Skin epidermis (tissue), 12 donors: ENCODE results near the gene ADCY10.

Experiments used
- H3K27ac ChIP-seq, 21 experiments: fragments of 200-600 bp; sonication (generic) in 11 of 21; one replicate each; pipeline ENCODE4 v1.5.0; 2020; ENCODE audit warnings: mild to moderate bottlenecking in 3 of 21, inconsistent platforms in 2 of 21, moderate library complexity in 2 of 21
- H3K4me3 ChIP-seq, 7 experiments: fragments of 200-600 bp; sonication (generic) in 2 of 7; one replicate each; pipeline ENCODE4 v1.5.0; 2020; ENCODE audit warnings: inconsistent platforms in 2 of 7, mild to moderate bottlenecking in 2 of 7, moderate library complexity in 1 of 7

Gene ADCY10, protein sequence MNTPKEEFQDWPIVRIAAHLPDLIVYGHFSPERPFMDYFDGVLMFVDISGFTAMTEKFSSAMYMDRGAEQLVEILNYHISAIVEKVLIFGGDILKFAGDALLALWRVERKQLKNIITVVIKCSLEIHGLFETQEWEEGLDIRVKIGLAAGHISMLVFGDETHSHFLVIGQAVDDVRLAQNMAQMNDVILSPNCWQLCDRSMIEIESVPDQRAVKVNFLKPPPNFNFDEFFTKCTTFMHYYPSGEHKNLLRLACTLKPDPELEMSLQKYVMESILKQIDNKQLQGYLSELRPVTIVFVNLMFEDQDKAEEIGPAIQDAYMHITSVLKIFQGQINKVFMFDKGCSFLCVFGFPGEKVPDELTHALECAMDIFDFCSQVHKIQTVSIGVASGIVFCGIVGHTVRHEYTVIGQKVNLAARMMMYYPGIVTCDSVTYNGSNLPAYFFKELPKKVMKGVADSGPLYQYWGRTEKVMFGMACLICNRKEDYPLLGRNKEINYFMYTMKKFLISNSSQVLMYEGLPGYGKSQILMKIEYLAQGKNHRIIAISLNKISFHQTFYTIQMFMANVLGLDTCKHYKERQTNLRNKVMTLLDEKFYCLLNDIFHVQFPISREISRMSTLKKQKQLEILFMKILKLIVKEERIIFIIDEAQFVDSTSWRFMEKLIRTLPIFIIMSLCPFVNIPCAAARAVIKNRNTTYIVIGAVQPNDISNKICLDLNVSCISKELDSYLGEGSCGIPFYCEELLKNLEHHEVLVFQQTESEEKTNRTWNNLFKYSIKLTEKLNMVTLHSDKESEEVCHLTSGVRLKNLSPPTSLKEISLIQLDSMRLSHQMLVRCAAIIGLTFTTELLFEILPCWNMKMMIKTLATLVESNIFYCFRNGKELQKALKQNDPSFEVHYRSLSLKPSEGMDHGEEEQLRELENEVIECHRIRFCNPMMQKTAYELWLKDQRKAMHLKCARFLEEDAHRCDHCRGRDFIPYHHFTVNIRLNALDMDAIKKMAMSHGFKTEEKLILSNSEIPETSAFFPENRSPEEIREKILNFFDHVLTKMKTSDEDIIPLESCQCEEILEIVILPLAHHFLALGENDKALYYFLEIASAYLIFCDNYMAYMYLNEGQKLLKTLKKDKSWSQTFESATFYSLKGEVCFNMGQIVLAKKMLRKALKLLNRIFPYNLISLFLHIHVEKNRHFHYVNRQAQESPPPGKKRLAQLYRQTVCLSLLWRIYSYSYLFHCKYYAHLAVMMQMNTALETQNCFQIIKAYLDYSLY (N-terminal part only)

DNA sequence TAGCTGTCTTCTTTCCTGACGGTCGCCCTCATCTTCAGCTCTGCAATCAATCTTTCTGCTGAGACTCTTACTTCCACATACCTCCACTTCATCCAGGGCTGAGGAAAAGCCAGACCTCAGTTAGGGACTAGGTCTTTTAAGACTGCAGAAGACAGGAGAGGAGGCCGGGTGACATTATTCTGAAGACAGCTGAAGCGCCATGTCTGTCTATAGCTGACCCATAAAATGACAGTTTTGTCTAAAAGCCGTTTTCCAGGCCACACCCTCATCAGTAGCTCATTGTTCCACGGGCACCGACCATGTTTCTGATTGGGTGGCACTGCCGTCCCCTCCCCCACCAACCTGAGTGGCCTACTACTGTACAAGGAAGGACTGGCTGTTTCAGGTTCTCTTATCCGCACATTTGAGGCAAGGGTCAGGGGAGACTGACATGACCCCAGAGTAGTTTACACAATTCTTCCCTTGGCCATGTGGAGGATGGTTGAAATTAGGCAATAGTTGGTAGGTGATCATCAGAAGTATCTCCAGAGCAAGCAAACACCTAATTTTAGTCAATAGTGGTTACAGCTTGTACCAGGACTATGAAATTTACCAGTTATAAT lies at the start of gene ADCY10:
TSS of gene ADCY10 (minus strand) at position 240 of the 602 bp plus-strand sequence. CDS start 8,994 bp downstream, outside the sequence.
- Histone ChIP-seq H3K4me3 (no peak within 1 kb of the TSS), H3K27ac (no peak within 1 kb of the TSS)

DNA sequence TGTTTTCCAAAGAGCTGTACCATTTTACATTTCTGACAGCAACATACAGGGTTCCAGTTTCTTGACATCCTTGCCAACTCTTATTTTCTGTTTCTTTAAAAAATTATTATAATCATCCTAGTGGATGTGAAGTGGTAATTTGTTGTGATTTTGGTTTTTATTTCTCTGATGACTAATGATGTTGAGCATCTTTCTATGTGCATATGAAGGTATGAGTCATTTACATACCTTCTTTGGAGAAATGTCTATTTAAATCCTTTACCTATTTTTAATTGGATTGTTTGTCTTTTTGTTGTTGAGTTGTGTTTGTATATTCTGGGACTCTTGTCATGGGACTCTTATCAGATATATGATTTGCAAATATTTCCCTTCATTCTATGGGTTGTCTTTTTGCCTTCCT lies 43.8 kb upstream of the ADCY10 start:
- Histone ChIP-seq H3K27ac (no peak overlapping the region), H3K4me3 (no peak overlapping the region)

DNA sequence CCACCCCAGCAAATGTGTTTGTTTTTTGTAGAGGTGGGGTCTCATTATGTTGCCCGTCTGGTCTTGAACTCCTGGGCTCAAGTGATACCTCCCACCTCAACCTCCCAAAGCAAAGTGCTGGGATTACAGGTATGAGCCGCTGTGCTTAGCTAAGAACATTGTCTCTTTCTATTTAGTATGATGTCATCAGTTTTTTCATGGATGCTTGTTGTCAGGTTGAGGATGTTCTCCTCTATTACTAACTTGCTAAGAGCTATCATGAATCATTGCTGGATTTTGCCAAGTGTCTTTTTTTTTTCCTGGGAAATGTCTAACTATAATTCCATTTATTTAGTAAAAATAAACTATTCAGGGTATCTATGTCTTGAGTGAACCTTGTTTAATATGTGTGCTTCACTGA lies 42.0 kb upstream of the ADCY10 start:
- no peak overlapping the region for H3K27ac ChIP-seq
- no peak overlapping the region for H3K4me3 ChIP-seq

DNA sequence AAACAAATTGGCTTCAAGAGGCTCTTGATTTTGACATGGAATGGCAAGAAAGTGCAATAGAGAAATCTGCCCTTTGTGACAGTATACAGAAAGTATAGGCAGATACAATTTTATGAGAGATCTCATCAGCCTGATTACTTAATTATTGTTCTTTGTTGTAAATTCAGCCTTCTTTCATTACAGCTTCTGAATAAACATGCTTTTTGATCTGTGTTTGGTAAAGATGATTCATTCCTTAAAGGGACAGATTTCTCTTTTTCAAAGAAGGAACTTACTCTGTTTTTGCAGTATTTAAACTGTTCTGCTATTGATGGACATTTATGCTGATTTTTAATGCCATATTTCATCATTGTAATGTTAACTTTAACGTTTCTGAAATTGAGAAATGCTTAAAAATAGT lies 36.6 kb upstream of the ADCY10 start:
- no peak overlapping the region for H3K27ac ChIP-seq
- H3K4me3 ChIP-seq, result no peak overlapping the region

DNA sequence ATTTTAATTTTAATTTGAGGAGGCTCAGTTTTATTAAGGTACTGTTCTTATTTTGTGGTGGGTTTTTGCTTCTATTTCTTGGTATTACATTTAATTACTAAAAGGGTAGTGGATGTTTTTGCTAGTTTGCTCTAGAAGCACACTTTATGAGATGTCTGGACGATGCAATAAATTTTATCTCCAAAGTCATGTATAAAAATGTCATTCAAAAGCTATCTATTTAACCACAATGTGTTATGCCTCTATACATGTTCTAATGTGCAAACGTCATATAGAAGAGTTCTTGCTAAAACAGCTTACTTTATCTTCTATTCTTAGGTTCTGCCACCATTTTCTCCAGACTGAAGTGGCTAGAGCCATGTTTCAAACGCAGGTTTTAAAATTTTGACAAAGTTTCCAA lies 35.9 kb upstream of the ADCY10 start:
- H3K27ac ChIP-seq, result no peak overlapping the region

DNA sequence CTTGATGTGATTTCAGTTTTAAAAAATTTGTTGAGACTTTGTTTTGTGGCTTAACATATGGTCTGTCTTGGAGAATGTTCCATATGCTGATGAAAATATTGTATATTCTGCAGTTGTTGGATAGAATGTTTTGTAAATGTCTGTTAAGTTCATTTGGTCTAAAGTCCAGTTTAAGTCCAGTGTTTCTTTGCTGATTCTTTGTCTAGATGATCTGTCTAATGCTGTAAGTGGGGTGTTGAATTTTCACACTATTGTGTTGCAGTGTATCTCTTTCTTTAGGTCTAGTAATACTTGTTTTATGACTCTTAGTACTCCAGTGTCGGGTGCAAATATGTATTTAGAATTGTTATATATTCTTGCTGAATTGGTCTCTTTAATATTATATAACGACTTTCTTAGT lies 33.8 kb upstream of the ADCY10 start:
- H3K4me3 ChIP-seq, result no peak overlapping the region
- no peak overlapping the region for H3K27ac ChIP-seq

More for the DNA sequence above, 35.9 kb upstream of the ADCY10 start:
- no peak overlapping the region for H3K4me3 ChIP-seq

DNA sequence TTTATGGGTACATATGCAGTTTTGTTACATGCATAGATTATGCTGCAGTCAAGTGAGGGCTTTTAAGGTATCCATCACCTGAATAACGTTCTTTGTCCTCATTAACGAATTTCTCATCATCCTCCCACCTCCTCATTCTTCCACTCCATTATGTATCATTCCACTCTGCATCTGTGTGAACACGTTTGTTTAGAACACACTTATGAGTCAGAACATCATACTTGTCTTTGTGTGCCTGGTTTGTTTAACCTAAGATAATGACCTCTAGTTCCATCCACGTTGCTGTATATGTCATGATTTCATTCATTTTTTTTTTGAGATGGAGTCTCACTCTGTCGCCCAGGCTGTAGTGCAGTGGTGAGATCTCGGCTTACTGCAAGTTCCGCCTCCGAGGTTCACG lies 29.6 kb upstream of the ADCY10 start:
- no peak overlapping the region for H3K27ac ChIP-seq
- no peak overlapping the region for H3K4me3 ChIP-seq

DNA sequence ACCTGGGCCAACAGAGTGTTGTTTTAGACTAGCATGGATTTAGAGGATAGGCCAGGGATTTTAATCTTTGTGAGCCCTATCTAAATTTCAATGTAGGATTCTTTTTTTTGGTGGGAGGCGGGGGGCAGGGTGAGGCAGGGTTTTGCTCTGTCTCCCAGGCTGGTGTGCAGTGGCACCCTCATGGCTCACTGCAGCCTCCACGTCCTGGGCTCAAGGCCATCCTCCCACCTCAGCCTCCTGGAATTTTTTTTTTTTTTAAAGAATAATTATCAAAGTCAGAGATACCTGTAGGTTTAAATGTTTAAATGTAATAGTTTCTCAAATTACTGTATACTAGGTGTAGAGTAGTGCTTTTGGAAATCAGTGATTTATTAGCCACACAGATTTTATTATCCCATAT lies 26.3 kb upstream of the ADCY10 start:
- H3K27ac ChIP-seq, result no peak overlapping the region
- no peak overlapping the region for H3K4me3 ChIP-seq

DNA sequence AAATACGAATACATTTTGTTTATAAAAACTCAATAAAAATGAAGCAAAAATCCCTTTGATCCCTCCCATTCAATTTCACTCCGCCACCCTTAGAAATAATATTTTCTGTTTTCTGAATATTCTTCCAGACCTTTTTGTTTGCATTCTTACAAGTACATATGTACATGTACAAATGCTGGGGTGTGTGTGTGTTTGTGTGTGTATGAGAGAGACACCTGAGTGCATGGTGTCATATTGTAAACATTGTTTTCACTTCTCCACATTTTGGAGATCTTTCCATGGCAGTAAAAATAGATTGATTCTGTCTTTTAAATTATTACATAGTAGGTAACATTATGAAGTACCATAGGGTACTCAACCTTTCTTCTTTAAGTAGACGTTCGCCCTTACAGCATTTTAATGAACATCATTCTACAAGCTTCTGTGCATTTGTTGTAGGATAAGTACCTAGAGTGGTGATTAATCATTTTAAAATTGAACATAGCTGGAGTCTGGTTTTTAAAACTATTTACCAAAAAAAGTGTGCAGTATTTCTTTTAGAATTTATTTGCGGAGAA lies 24.2 kb upstream of the ADCY10 start:
- Histone ChIP-seq H3K27ac (peak overlapping the region in 16 of 21 experiments; percentile 87 to 98 (median 96)), H3K4me3 (peak overlapping the region in 6 of 7 experiments; percentile 65 to 100 (median 90))

DNA sequence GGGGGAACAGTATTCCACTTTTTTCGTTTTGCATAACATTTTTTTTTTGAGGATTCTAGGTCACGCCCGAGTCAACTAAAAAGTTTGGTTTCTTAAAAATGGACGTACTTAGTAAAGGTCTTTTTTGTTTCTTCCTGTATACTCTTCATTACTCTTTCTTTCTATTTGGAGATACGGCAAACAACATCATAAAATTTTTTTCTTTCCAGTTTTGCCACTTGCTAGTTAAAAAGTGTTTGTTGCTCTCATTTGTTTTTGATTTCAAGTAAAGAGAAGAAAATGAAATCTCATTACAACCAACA lies 23.7 kb upstream of the ADCY10 start:
- Histone ChIP-seq H3K4me3 (peak overlapping the region; percentile 57 to 100 (median 88)), H3K27ac (peak overlapping the region in 19 of 21 experiments; percentile 71 to 98 (median 96))

DNA sequence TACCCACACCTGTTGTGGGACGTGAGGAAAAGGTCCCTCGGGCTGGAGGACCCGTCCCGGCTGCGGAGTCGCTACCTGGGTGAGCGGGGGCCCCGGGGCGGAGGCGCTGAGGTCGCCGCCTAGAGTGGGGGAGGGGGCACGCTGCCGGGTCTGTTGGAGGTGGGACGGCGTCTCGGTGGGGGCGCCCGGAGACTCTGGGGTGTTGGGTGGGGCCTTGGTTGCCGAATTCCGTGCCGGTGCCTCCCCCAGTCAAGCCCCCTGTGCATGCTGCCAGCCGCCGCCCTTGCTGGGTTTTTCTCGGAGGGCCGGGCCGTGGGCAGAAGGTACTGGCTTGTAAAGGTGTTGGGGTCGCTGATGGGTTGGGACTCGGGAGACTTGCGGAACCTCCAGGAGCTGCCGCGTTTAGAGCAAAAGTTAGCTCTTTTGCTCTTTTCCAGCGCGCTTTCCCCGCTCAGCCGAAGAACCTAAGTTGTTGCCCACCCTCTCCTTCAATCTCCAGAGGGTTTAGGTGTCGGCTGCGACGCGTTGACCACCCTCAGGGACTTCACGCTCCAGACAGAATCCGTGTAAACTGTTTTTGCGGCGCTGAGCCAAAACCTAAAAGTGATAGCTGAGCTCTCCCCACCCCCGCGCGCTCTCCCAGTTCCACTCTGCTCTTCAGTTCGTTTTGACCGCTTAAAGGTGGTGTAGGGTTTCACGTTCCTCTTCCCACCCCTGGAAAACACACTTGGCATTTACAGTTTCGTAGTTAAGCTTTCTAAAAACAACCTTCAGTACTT lies 23.2 kb upstream of the ADCY10 start, which contains the start of gene MPC2:
TSS of gene MPC2 (minus strand) at position 143 of the 779 bp plus-strand sequence. CDS start 1,231 bp downstream, outside the sequence.
- H3K27ac ChIP-seq, result peak within 1 kb of the TSS; percentile 71 to 98 (median 95)
- H3K4me3 ChIP-seq, result peak within 1 kb of the TSS; percentile 57 to 100 (median 88)

DNA sequence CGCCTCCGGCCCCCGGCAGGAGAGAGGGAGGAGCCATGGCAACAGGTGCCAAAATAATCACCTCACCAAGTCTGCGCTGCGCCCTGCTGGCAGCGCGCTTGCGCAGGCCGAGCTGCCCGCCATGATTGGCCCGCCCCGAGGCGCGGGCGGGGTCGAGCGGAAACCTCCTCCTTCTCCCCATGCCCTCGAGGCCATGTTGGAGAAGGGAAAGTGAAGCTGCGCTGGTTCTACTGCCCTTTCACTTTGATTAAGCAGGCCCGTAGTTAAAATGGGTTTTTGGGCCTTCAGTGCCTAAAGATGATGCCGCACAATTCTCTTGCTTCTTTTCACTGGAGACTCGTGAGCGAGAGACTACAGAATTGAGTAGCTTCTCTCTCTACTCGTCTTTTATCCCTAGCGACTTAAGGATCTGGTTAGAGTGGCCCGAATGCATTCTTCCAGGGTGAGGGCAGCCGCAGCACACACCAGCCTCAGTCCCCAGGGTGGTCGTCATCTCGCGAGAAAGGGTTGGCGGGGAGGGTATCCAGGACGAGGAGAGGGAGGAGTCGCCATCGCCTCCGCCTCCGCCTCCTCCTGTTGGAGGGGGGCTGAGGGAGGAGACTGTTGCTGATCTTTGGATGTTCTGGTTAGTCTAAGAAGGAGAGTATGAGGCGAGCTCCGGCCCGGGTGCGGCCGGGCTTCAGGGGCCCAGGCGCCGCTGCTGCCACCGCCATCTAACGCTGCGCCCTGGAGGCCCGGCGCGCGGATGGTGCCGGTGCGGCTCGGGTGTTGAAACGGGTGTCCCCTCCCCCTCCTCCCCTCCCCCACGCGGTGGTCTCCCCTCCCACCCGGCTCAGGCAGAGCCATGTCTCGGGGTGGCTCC lies 22.4 kb upstream of the ADCY10 start, which contains the start of gene DCAF6:
TSS of gene DCAF6 (plus strand) at position 616 of the 862 bp plus-strand sequence. CDS start at position 845, 229 bp downstream.
- H3K4me3 ChIP-seq, result peak within 1 kb of the TSS; percentile 57 to 100 (median 88)

DNA sequence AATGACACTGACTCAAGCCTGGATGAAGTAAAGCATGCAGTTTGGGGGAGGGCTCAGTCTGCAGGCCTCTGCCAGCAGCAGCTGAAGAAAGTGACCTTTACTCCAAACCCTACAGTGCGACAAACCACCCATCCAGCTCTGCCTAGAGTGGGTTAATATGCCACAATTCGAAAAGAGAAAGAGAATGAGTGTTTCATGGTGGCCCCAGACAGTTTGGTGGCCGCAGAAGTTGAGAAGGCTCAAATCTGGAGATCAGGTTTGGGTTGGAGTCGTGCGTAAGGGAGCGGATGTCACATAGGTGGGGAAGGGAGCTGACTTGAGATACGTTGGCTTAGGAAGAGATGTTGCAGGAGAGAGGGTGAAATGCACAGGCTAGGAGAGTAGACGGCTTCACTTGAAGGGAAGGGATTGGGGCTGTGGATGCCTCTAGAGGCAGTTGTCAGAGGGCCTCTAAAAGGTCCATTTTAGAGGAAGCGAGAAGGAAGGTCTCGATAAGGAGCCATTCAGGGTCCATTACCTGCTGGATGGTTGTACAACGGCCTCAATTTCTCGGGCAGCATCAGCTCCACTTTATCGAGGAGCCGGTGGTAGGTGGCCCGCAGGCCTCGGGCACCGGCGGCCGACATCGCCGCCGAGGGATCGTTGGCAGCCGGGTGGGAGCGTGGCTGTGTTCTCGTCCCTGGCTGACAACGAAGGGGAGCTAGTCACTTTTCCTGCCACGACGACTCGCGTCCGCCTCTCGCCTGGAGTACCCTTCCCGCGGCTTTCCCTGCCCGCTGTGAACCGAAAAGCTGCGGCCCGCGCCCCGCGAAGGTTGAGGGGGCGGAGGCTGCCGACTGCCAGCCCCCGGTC lies 21.5 kb upstream of the ADCY10 start:
- H3K4me3 ChIP-seq, result peak overlapping the region; percentile 57 to 100 (median 88)
- peak overlapping the region; percentile 71 to 98 (median 94) for H3K27ac ChIP-seq

More for the DNA sequence above, 22.4 kb upstream of the ADCY10 start, which contains the start of gene DCAF6:
- peak within 1 kb of the TSS; percentile 71 to 98 (median 95) for H3K27ac ChIP-seq

DNA sequence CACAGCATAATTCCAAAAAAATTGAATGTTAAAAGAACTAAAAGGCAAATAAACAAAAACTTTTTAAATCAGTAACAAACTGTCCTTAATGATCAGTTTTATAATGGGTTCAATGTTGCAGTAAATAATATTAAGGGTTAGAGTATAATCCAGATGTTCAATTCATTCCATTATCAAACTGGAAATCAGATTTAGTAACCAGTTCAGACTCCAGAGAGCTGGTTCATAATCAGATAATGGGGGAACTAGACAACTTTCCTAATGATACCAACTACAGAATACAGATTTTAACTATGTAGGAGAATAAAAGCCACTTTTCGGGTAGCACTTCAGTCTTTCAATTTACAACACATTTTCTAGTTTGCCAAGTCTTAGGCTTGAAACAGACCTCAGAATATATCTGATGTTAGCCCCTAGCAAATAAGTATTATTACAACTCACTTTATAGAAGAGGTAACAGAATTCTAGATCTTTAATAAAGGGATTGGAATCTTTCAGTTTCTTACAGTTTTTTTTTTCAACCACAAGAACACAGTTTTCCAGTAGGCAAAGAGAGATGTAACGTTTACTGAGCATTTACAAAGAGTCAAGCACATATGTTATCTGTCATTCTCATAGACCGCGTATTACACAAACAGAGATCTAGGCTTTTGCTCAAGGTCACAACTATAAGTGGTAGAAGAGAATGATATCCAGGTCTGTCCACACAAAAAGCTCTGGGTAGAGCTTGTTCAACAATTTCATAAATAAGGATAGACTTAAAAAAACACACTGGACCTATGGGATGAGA lies 20.7 kb upstream of the ADCY10 start:
- H3K27ac ChIP-seq, result peak overlapping the region in 19 of 21 experiments; percentile 71 to 98 (median 95)
- peak overlapping the region; percentile 57 to 100 (median 88) for H3K4me3 ChIP-seq

DNA sequence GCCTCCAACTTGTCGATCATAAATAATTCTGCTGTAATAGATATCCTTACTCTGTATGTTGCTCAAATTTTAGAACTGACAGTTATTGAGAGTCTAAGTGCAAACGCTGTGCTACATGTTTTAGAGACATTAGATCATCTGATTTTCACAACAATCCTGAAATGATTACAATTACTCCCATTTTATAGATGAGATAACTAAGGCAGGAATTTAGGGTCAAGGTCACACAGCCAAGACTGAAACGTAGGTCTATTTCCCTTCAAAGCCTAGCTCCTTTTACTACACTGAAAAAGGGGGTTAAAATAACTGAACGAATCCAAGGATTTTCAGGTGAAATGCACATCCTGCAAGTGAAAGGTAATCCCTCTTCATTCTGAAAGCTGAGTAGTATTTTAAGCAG lies 19.9 kb upstream of the ADCY10 start:
- H3K4me3 ChIP-seq, result no peak overlapping the region
- H3K27ac ChIP-seq, result peak overlapping the region in 4 of 21 experiments; percentile 12 to 92 (median 62)
